WTC11 (cell line): ENCODE data around the gene CLCA2. TPM values are rescaled to one million over a fixed set of nuclear protein-coding genes. Genes with fewer than 3 reads are reported as not detected.

ENCODE experiments used
- ATAC-seq: fragments of 200-7000 bp; cut with Tn5 transposase; 2 replicates; pipeline ENCODE4 v1.10.0; 2021; ENCODE audit warnings: mild to moderate bottlenecking, moderate library complexity
- CTCF ChIA-PET: fragments of 300-600 bp; sonication (Branson Sonifier 250); formaldehyde crosslinking; loops from one replicate; lab custom pipeline; 2021; ENCODE audit warnings: antibody characterized with exemption; lab: Charles Lee
- POLR2A ChIA-PET: fragments of 350-600 bp; sonication (Branson Sonifier 250); formaldehyde crosslinking; loops from one replicate; lab custom pipeline; 2021; ENCODE audit warnings: antibody characterized with exemption; lab: Charles Lee
- DNase-seq: peaks from one replicate; pipeline ENCODE4 v3.0.0; 2021; ENCODE audit warnings: low spot score
- H3K27ac Mint-ChIP-seq: 2 replicates; pipeline ENCODE4 v1.8.0; 2021; ENCODE audit warnings: mixed read lengths
- H3K27me3 Mint-ChIP-seq: 2 replicates; pipeline ENCODE4 v1.8.0; 2021; ENCODE audit warnings: low read depth, mild to moderate bottlenecking, moderate library complexity, mixed read lengths
- H3K36me3 Mint-ChIP-seq: 2 replicates; pipeline ENCODE4 v1.8.0; 2021; ENCODE audit warnings: mixed read lengths
- H3K4me1 Mint-ChIP-seq: 2 replicates; pipeline ENCODE4 v1.8.0; 2022; ENCODE audit warnings: mixed read lengths
- H3K4me3 Mint-ChIP-seq: 2 replicates; pipeline ENCODE4 v1.8.0; 2021; ENCODE audit warnings: mild to moderate bottlenecking, moderate library complexity, mixed read lengths
- H3K9me3 Mint-ChIP-seq: 2 replicates; pipeline ENCODE4 v1.8.0; 2021; ENCODE audit warnings: mixed read lengths
- ARID4B ChIP-seq: sonication (generic); formaldehyde crosslinking; IDR thresholded peaks from 2 replicates; pipeline ENCODE4 v1.8.0; 2023; ENCODE audit warnings: missing genetic modification reagents, mild to moderate bottlenecking, borderline replicate concordance
- CBFB ChIP-seq: sonication (generic); formaldehyde crosslinking; IDR thresholded peaks from 2 replicates; pipeline ENCODE4 v1.8.1; 2022; ENCODE audit warnings: mild to moderate bottlenecking, low read depth, missing genetic modification reagents
- EMX1 ChIP-seq: fragments of 250-450 bp; sonication (Bioruptor Pico); IDR thresholded peaks from 2 replicates; pipeline ENCODE4 v1.8.0; 2021; ENCODE audit warnings: mild to moderate bottlenecking
- FOXP4 ChIP-seq: sonication (generic); formaldehyde crosslinking; IDR thresholded peaks from 2 replicates; pipeline ENCODE4 v1.8.0; 2022; ENCODE audit warnings: mild to moderate bottlenecking, missing genetic modification reagents
- HMGA2 ChIP-seq: fragments of 250-450 bp; sonication (Bioruptor Pico); IDR thresholded peaks from 2 replicates; pipeline ENCODE4 v1.4.0; 2021; ENCODE audit warnings: mild to moderate bottlenecking, moderate library complexity
- IRF2 ChIP-seq: sonication (generic); formaldehyde crosslinking; IDR thresholded peaks from 2 replicates; pipeline ENCODE4 v1.8.0; 2022; ENCODE audit warnings: low read depth, missing genetic modification reagents, borderline replicate concordance
- NR1H2 ChIP-seq: sonication (generic); formaldehyde crosslinking; IDR thresholded peaks from 2 replicates; pipeline ENCODE4 v1.9.0; 2021; ENCODE audit warnings: mild to moderate bottlenecking, moderate library complexity, missing genetic modification reagents
- PRRX2 ChIP-seq: fragments of 250-450 bp; sonication (Bioruptor Pico); IDR thresholded peaks from 2 replicates; pipeline ENCODE4 v1.8.0; 2021; ENCODE audit warnings: mild to moderate bottlenecking
- STAT6 ChIP-seq: sonication (generic); formaldehyde crosslinking; conservative IDR thresholded peaks from 2 replicates; pipeline ENCODE4 v1.8.1; 2023; ENCODE audit warnings: mild to moderate bottlenecking, low read depth, missing genetic modification reagents, moderate library complexity
- TEAD1 ChIP-seq: sonication (generic); formaldehyde crosslinking; IDR thresholded peaks from 2 replicates; pipeline ENCODE4 v1.8.0; 2022; ENCODE audit warnings: mild to moderate bottlenecking, missing genetic modification reagents
- TEAD4 ChIP-seq: sonication (generic); formaldehyde crosslinking; IDR thresholded peaks from 2 replicates; pipeline ENCODE4 v1.8.0; 2022; ENCODE audit warnings: mild to moderate bottlenecking, missing genetic modification reagents
- ZNF263 ChIP-seq: sonication (generic); formaldehyde crosslinking; IDR thresholded peaks from 2 replicates; pipeline ENCODE4 v1.8.1; 2022; ENCODE audit warnings: low read depth, mild to moderate bottlenecking, moderate library complexity, missing genetic modification reagents
- ZNF281 ChIP-seq: sonication (generic); formaldehyde crosslinking; IDR thresholded peaks from 2 replicates; pipeline ENCODE4 v1.8.0; 2023; ENCODE audit warnings: mild to moderate bottlenecking, missing genetic modification reagents
- ZNF416 ChIP-seq: fragments of 250-450 bp; sonication (Bioruptor Pico); IDR thresholded peaks from 2 replicates; pipeline ENCODE4 v1.9.0; 2021; ENCODE audit warnings: mild to moderate bottlenecking, inconsistent platforms
- ZNF671 ChIP-seq: fragments of 250-450 bp; sonication (Bioruptor Pico); IDR thresholded peaks from 2 replicates; pipeline ENCODE4 v1.8.0; 2021; ENCODE audit warnings: mild to moderate bottlenecking
- total RNA-seq: library from RNA; stranded (reverse); gene quantifications from 3 replicates; pipeline ENCODE4 v1.2.3, GENCODE V29; 2021
- TF ChIP-seq, protein P1 (sequence below): sonication (generic); formaldehyde crosslinking; IDR thresholded peaks from 2 replicates; pipeline ENCODE4 v1.8.1; 2023; ENCODE audit warnings: mild to moderate bottlenecking, missing genetic modification reagents
- TF ChIP-seq, protein P2 (sequence below): sonication (generic); formaldehyde crosslinking; IDR thresholded peaks from 2 replicates; pipeline ENCODE4 v1.8.0; 2022; ENCODE audit warnings: mild to moderate bottlenecking, missing genetic modification reagents

Gene CLCA2
- total RNA-seq, 1 experiment from 2014 or later: 0.07 TPM

- no peak overlapping the region for H3K4me3 Mint-ChIP-seq
- TF ChIP-seq CBFB (CRISPR knock-in tag) (no peak), HMGA2 (no peak), NR1H2 (CRISPR knock-in tag) (no peak), STAT6 (no peak), PRRX2 (CRISPR knock-in tag) (no peak), ARID4B (CRISPR knock-in tag) (no peak), EMX1 (no peak), TEAD4 (no peak), TEAD1 (CRISPR knock-in tag) (no peak), ZNF671 (no peak), ZNF281 (CRISPR knock-in tag) (no peak), FOXP4 (CRISPR knock-in tag) (no peak), IRF2 (CRISPR knock-in tag) (no peak), ZNF263 (CRISPR knock-in tag) (no peak), ZNF416 (CRISPR knock-in tag) (no peak)
- TF ChIP-seq, protein P1, sequence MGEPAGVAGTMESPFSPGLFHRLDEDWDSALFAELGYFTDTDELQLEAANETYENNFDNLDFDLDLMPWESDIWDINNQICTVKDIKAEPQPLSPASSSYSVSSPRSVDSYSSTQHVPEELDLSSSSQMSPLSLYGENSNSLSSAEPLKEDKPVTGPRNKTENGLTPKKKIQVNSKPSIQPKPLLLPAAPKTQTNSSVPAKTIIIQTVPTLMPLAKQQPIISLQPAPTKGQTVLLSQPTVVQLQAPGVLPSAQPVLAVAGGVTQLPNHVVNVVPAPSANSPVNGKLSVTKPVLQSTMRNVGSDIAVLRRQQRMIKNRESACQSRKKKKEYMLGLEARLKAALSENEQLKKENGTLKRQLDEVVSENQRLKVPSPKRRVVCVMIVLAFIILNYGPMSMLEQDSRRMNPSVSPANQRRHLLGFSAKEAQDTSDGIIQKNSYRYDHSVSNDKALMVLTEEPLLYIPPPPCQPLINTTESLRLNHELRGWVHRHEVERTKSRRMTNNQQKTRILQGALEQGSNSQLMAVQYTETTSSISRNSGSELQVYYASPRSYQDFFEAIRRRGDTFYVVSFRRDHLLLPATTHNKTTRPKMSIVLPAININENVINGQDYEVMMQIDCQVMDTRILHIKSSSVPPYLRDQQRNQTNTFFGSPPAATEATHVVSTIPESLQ (CRISPR knock-in tag): no peak
- TF ChIP-seq, protein P2, sequence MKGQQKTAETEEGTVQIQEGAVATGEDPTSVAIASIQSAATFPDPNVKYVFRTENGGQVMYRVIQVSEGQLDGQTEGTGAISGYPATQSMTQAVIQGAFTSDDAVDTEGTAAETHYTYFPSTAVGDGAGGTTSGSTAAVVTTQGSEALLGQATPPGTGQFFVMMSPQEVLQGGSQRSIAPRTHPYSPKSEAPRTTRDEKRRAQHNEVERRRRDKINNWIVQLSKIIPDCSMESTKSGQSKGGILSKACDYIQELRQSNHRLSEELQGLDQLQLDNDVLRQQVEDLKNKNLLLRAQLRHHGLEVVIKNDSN (CRISPR knock-in tag): no peak
- ATAC-seq (no peak), DNase-seq (no peak)
- no peaks in the 10 kb centered on the region for H3K4me1 Mint-ChIP-seq
- no peaks in the 10 kb centered on the region for H3K9me3 Mint-ChIP-seq
- H3K27ac Mint-ChIP-seq: no peak overlapping the region
- H3K36me3 Mint-ChIP-seq: no peaks in the 10 kb centered on the region
- POLR2A ChIA-PET: interaction anchor here (1.3 kb wide), 1 partner anchor 33 kb away, joined by 3 read pairs; the partner anchor contains the start of gene ODF2L
- H3K27me3 Mint-ChIP-seq: no peaks in the 10 kb centered on the region
- CTCF ChIA-PET: interaction anchor here (1.3 kb wide), 1 partner anchor 50 kb away, joined by 3 read pairs; no protein-coding TSS in a partner anchor
Measured at GRCh38 chr1:86429835-86430234, 5.9 kb downstream of the CLCA2 start.
